ENCODE data around the gene PPCDC.
A peak's percentile ranks its signal among the peaks of the same experiment; 100 is the strongest.

Gene PPCDC

GRCh38 chr15:75008629-75009326 is 14.6 kb upstream of the PPCDC start:
- DNase-seq, result no peak

GRCh38 chr15:75016431-75016830 is 7.0 kb upstream of the PPCDC start:
- no peak for DNase-seq

GRCh38 chr15:75019916-75020315 is 3.5 kb upstream of the PPCDC start:
- no peak for DNase-seq

- no peak for DNase-seq
These were observed 2.0 kb upstream of the PPCDC start for GRCh38 chr15:75021341-75021740.

GRCh38 chr15:75022783-75023180 is 608 bp upstream of the PPCDC start:
- DNase-seq, result no peak

GRCh38 chr15:75023872-75024636 is 664 bp downstream of the PPCDC start:
- DNase-seq, result peak in 4 of 56 donors; percentile 15 to 26 (median 22)

GRCh38 chr15:75025107-75025506 is 1.7 kb downstream of the PPCDC start:
- no peak for DNase-seq

GRCh38 chr15:75025548-75026260 is 2.3 kb downstream of the PPCDC start:
- DNase-seq, result no peak

GRCh38 chr15:75027551-75027950 is 4.2 kb downstream of the PPCDC start:
- DNase-seq, result no peak

GRCh38 chr15:75028991-75029377 is 5.6 kb downstream of the PPCDC start:
- DNase-seq, result no peak

GRCh38 chr15:75029378-75030022 is 6.1 kb downstream of the PPCDC start:
- DNase-seq, result peak; percentile 27 to 96 (median 78)

GRCh38 chr15:75030023-75030413 is 6.6 kb downstream of the PPCDC start:
- DNase-seq, result peak in 20 of 56 donors; percentile 23 to 75 (median 50)

GRCh38 chr15:75030424-75030823 is 7.0 kb downstream of the PPCDC start:
- no peak for DNase-seq

GRCh38 chr15:75031848-75032247 is 8.5 kb downstream of the PPCDC start:
- no peak for DNase-seq

GRCh38 chr15:75032395-75032794 is 9.0 kb downstream of the PPCDC start:
- DNase-seq, result no peak

GRCh38 chr15:75033809-75034208 is 10.4 kb downstream of the PPCDC start:
- no peak for DNase-seq

- no peak for DNase-seq
These were observed 11.2 kb downstream of the PPCDC start for GRCh38 chr15:75034615-75035014.

- DNase-seq, result no peak
These were observed 12.8 kb downstream of the PPCDC start for GRCh38 chr15:75036212-75036616.

- no peak for DNase-seq
These were observed 14.3 kb downstream of the PPCDC start for GRCh38 chr15:75037685-75038084.

GRCh38 chr15:75038231-75038630 is 14.8 kb downstream of the PPCDC start:
- no peak for DNase-seq

GRCh38 chr15:75042730-75043508 is 19.5 kb downstream of the PPCDC start:
- DNase-seq, result peak in 46 of 56 donors; percentile 9 to 74 (median 37)

Data from nucleus accumbens (tissue), 56 donors.